Mammary epithelial cell (primary cell): ENCODE measurements around the gene SRP14.

Experiments used
- CTCF ChIP-seq, 2 donors: IDR thresholded peaks in 1 of 2; conservative IDR thresholded peaks in 1 of 2; 2 replicates each; pipeline ENCODE4 v1.5.1; 2011 to 2012; ENCODE audit warnings: inconsistent platforms in 2 of 2, low read length in 2 of 2, mild to moderate bottlenecking in 2 of 2, control low read depth in 1 of 2, low read depth in 1 of 2; ENCODE audit not compliant: insufficient read depth in 1 of 2; ENCODE audit errors: extremely low read depth in 1 of 2
- EZH2 ChIP-seq: IDR thresholded peaks from 2 replicates; pipeline ENCODE4 v1.6.1; 2012; ENCODE audit warnings: low read length, inconsistent platforms, borderline replicate concordance

GRCh38 chr15:40055576-40056293 lies 16.8 kb upstream of the SRP14 start:
- no peak for TF ChIP-seq CTCF (conservative IDR thresholded peaks at IDR 0.05 in 1 of 2, IDR thresholded peaks at IDR 0.05 in 1 of 2; ENCODE audit: extremely low read depth in 1 of 2, insufficient read depth in 1 of 2, low read depth in 1 of 2, low read length in 2 of 2)
- no peak for TF ChIP-seq EZH2
